Peyer's patch (tissue), 4 donors: ENCODE results near the gene FBXO10.
"Not testable (repeated sequence)": the region's sequence is repeated elsewhere in the genome, so short reads cannot be mapped to it uniquely, and the experiment has no call there.

Experiments
- CTCF ChIP-seq, 6 experiments: fragments of 450-650 bp in 4 of 6; fragments of 200-600 bp in 2 of 6; sonication (generic) in 1 of 6; IDR thresholded peaks; one replicate each; pipeline ENCODE4 v1.5.1; 2017 to 2019; ENCODE audit warnings: antibody characterized with exemption in 6 of 6, mild to moderate bottlenecking in 3 of 6, moderate library complexity in 1 of 6
- POLR2A ChIP-seq, 2 donors: fragments of 450-650 bp; IDR thresholded peaks; one replicate each; pipeline ENCODE4 v1.5.1; 2017; ENCODE audit warnings: antibody characterized with exemption in 2 of 2, mild to moderate bottlenecking in 2 of 2, moderate library complexity in 2 of 2

GRCh38 chr9:37602061-37602460 is 25.9 kb upstream of the FBXO10 start:
- TF ChIP-seq CTCF, POLR2A (IDR thresholded peaks at IDR 0.05): not testable (repeated sequence)
